D721Med (cell line): ENCODE measurements around the gene NUDT5.

Experiments
- DNase-seq: peaks from one replicate; pipeline ENCODE4 v3.0.0; 2011; ENCODE audit warnings: low spot score; ENCODE audit not compliant: insufficient read length
- FAIRE-seq: peaks from 2 replicates; lab custom pipeline; 2011; peaks lifted over from hg19 to GRCh38; lab: Jason Lieb, UNC
- TF ChIP-seq, protein P1 (sequence below): IDR thresholded peaks from 2 replicates; pipeline ENCODE4 v1.5.1; 2012; ENCODE audit warnings: mild to moderate bottlenecking, control low read depth; ENCODE audit not compliant: insufficient read depth; ENCODE audit errors: missing control alignments

The NUDT5 gene

GRCh38 chr10:12195603-12196506 lies at the start of gene NUDT5, which contains the start of gene CDC123:
NUDT5 (minus strand) TSS chr10:12195891; CDS start chr10:12186291, 9,600 bp downstream.
CDC123 (plus strand) TSS chr10:12196188; CDS start chr10:12196246, 58 bp downstream.
- FAIRE-seq (no peak), DNase-seq (peak; percentile 73)
- TF ChIP-seq, protein P1, sequence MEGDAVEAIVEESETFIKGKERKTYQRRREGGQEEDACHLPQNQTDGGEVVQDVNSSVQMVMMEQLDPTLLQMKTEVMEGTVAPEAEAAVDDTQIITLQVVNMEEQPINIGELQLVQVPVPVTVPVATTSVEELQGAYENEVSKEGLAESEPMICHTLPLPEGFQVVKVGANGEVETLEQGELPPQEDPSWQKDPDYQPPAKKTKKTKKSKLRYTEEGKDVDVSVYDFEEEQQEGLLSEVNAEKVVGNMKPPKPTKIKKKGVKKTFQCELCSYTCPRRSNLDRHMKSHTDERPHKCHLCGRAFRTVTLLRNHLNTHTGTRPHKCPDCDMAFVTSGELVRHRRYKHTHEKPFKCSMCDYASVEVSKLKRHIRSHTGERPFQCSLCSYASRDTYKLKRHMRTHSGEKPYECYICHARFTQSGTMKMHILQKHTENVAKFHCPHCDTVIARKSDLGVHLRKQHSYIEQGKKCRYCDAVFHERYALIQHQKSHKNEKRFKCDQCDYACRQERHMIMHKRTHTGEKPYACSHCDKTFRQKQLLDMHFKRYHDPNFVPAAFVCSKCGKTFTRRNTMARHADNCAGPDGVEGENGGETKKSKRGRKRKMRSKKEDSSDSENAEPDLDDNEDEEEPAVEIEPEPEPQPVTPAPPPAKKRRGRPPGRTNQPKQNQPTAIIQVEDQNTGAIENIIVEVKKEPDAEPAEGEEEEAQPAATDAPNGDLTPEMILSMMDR, result no peak

DNA sequence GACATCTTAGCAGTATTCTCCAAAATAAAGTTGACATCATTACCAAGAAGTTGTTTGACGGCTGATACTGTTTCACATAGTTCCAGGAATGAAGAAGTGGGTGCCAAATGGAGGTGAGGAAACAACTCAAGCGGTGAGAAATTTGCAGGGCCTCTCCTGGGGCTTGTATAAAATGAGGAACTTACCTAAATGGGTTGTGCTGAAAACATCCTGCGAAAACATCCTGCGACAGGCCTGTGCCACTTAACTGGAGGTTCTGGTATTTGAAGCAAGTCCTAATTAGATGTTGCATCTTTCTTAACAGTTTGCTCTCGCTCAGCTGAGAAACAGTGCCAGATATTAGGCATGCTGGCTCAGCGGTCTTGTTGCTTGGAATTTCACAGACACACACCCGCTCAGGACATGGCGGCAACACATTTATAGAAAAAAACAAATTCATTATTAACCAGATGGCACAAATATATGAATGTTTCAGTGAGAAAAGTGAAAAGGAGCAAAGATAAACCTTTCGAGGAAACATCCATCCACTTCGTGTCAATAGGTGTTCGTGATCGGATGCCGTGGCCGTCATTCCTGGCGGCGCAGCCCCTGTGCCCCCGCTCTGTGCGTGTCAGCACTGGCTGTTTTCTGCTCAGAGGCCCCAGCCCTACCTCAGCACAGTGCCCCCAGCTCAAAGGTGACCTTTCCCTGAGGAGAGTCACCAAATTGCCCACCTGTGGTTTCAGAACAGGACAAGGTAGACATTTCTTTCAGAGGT lies 48.4 kb upstream of the NUDT5 start:
- FAIRE-seq (no peak), DNase-seq (no peak)
- TF ChIP-seq, protein P1, result no peak

DNA sequence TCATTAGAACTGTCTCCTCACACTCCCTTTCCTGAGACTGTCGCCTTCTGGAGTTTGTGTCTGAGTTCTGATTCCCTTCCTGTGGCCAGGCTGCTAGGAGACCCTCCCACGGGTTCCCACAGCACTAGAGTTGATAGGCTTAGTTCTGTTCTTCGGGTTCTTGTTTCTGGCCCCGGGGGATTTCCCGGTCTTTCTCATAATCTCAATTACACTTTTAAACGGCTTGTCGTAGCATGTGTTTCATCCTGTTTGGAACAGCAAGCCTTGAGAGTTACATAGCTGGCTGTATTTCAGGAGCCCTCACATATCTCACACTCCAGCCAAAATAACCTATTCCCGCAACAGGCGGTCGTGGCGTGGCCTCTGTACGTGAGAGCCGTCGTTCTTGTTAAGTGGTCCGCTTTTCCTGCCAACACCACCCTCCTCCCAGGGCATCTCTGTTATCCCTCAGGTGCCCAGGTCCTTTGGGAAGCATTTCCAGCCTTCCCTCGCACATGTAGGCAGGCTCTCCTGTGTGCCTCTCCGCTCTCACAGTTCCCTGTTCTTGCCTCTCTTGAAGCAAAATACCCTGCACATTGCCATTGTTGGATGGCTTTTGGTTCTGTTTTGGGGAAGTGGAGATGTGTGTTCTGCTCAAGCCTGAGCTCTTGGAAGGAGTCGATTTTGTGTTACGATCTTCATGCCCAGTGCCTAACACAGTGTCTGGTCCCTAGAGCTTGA lies 46.3 kb upstream of the NUDT5 start:
- FAIRE-seq, result no peak
- DNase-seq, result no peak
- TF ChIP-seq, protein P1, result no peak

GRCh38 chr10:12238821-12239220 lies 43.1 kb upstream of the NUDT5 start:
- no peak for FAIRE-seq
- no peak for DNase-seq
- TF ChIP-seq, protein P1, result no peak

DNA sequence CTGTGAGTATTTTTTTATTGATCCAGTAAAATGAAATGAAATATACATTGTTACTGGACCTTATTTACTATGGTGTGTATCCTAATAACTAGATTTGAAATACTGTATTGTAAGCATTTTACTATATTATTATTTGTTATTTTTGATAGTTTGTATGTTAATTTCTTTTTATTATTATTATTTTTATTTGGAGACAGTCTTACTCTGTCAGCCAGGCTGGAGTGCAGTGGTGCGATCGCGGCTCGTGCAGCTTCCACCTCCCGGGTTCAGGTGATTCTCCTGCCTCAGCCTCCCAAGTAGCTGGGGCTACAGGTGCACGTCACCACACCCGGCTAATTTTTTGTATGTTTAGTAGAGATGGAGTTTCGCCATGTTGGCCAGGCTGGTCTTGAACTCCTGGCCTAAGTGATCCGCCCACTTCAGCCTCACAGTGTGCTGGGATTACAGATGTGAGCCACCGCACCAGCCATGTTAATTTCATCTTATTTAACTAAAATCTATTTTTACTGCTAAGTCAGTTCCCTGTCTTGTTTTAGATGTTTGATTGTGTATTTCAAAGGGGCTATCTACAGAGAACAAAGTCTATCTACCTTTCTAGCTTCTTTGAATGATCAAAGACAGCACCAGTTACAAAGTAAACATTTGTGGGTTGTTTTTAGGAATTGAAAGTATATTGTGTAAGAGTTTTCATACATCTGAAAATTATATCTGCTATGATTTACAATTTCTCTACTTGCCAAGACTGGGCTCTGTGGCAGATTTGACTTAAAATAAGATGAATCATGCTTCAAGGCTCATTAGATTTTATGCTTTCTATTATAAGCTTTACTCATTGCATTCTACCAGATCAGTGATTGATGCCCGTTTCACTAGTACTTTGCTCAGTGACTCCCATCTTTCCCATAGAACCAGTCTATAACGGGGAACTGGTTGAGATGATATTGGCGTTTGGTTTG lies 41.9 kb upstream of the NUDT5 start:
- no peak for FAIRE-seq
- TF ChIP-seq, protein P1, result no peak
- no peak for DNase-seq

DNA sequence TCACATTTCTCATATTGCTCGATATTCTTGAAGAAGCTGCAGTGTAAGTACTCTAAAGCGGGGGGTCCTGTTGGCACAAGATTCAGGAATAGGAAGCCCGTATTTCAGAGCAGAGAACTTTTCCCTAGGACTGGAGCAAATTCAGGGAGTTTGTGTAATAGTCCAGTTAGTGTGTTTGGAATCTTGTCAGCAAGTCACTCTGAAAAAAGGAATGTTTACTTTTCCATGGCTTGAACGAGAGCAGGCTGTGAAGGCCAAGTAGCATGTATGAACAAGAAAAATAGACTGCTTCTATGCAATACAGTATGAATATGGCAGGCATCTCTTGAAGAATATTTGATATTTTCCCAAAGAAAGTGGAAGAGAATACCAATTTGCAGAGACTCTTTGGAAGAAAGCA lies 40.1 kb upstream of the NUDT5 start:
- DNase-seq (no peak), FAIRE-seq (no peak)
- TF ChIP-seq, protein P1, result no peak
